ENCODE data around the gene ALDH4A1.

ALDH4A1 gene

DNA sequence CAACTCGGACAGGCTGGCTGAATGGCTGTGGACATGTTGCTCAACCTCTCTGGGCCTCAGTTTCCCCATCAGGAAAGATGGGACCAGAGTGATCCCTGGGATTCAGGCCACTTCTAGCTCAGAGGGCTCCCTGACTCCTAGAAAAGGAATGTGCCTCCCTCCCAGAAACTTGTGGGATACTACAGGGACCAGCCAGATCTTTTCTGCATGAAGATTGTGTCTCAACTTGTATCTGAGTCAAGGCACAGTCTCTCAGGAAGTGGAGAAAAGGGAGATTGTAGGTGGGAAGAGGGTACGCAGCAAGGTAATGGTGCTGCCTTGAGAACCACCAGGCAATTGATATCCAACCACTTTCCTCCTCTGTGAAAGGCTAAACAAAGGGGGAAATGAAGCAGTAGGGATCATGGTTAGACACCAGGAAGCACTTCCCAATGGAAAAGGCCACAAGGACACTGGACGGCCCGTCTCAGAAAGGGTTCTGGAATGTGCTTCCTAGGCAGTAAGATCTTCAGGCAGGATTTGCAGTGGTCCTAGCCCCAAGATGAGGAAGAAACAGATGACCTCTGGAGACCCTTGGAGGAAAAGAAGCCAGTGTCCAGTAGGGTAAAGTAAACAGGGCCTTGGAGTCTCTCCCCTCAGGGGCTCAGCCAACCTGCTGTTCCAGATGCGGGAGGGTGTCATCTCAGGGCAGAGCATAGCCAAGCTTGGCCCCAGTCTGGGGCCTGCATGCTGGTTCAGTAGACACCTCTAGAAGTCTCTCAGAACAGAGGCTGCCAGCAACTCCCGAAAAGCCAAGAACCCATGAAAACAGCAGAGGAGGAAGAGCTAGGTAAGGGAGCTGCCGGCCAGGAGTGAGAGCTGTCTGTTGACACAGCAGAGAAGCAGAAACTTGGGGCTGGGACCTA lies 37.3 kb upstream of the ALDH4A1 start:
- DNase-seq: no peak

DNA sequence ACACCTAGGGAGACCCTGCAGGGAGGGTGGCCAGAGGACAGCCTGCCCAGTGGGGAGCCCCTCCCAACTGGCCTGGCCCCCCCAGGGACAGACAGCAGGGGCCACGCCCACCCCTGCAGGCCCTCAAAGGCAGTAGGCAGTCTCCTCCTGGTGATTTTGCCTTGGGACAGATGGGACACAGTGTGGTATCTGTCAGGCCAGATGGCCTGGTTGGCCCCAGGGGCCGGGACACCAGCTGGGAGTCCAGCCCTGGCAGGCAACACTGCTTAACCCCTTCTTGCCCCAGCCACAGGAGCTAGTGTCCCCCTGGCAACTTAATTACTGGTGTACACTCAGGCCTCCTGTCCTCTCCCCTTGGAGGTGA lies 36.3 kb upstream of the ALDH4A1 start:
- no peak for DNase-seq

- DNase-seq: no peak
These were observed 35.8 kb upstream of the ALDH4A1 start for GRCh38 chr1:18938008-18938706.

DNA sequence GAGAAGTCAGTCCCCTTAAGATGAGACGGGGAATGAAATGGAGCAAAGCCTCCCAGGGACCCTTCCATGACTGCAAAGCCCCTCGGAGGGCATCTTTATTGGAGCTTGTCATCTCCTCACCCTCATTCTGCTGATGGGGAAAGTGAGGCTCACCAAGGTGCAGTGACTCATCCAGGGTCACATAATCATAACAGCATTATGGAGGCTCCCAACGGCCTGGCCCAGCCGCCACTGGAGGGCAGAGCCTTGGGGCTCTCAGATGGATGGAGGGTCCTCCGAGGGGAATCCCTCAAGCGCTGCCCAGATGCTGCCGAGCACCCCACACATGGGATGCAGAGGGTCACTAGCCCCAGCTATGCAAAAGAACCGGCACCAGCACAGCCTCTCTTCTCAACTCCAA lies 35.2 kb upstream of the ALDH4A1 start:
- DNase-seq: no peak

DNA sequence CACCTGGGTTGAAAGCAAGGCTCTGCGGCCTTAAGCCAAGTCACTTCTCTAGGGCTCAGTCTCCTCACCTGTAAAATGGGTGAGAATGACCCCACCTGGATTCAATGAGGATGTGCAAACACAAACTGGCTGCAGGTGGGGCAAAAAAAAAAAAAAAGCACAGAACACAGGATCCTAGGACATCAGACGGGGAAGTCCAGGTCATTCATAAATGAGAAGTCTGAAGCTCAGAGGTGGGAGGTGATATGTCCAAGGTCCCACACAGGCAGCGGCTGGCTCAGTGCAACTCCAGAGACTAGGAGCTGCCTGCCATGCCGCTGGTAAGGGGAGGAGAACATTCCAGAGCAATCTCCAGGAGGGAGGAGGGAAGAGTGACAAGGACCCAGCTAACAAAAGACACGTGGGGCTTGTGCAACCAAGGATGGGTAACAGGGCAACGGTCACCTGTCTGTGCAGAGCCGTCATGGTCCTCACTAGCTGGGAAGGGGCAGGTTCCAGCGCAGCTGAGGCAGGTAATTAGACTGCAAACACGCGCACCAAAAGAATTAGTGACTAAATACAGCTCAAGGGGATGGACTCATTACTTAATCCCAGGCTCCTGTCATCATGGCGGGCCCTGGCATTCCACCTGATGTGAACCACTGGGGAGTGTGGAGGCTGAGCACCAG lies 34.6 kb upstream of the ALDH4A1 start:
- no peak for DNase-seq

DNA sequence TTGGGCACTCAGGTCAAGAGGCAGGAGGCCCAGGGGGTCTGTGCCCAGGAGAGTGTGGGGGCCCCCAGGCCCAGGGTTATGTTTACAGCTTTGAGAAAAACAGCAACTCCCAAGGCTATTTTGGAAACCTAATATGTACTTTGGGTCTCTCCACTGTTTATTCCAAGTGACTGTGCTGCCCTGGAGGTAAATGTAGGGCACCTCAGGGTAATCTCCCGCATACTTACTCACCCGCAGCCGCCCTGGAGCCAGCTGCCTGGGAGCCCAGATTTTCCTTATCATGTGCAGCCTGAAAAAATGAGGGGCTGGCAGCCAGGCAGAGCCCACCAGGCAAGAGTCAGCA lies 34.1 kb upstream of the ALDH4A1 start:
- DNase-seq: no peak

- no peak for DNase-seq
These were observed 32.0 kb upstream of the ALDH4A1 start for GRCh38 chr1:18934205-18935000.

- no peak for DNase-seq
These were observed 30.5 kb upstream of the ALDH4A1 start for GRCh38 chr1:18932879-18933278.

GRCh38 chr1:18932387-18932786 lies 30.0 kb upstream of the ALDH4A1 start:
- DNase-seq: no peak

DNA sequence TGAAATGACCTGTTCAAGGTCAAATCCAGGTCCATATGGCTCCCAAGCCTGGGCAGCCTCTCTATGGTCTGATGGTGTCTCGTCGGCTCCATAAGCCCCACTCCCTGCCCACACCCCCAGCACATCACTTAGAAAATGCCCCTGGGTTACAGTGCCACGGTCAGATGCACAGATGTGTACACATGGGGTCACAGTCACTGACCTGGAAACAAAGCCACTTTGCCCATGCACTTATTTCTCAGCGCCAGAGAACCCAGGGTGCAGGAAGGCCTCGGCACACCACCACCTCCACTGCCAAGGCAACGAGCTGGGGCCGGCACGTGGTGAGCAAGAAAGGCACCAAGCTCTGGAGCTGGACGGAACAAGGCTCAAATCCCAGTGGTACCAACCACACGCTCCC lies 29.4 kb upstream of the ALDH4A1 start:
- no peak for DNase-seq

GRCh38 chr1:18929686-18930085 lies 27.3 kb upstream of the ALDH4A1 start:
- no peak for DNase-seq

GRCh38 chr1:18928985-18929384 lies 26.6 kb upstream of the ALDH4A1 start:
- no peak for DNase-seq

DNA sequence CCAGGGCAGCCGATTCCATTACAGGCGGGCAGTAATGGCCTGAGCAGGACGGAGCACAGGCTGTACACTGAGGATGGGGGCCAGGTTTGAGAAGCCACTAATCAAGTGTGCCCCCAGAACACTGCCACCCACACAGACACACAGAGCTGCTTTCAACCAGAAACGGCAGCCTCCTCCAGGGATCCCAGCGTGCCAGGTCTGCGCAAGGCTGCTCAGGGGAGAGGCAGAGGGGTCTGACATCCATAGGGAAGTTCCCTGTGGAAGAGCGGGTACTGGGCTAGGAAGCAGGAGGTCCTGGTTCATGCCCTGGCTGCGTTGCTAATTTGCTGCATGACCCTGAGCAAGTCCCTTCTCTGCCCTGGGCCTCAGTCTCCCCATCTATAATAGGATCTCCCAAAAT lies 26.1 kb upstream of the ALDH4A1 start:
- DNase-seq: no peak

DNA sequence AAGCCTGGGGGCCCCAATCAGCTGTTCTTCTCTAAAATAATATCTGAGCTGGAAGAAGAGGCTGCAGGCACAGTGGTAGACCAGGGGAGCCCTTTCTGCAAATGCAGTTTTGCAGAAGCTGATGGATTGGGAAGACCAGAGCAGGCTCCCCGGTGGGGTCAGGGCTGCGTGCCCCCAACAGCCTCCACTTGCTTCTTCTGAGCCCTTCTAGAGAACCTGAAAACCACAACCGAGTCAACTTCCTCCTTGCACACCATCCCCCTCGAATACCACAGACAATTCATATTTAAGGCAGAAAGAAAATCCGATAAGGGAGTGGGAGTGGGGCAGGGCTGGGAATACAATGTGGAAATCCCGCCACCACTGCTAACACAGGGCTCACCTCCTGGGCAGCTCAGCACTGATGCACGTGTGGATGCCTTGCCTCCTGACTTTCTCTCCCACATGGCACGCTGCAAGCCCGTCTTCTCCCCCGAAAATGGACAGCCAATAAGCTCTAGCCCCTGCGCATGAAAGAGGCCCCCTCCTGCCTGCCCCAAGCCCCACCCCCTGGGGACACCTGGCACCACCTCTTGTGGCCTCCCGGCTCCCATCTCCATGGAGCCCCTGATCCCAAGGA lies 25.4 kb upstream of the ALDH4A1 start:
- DNase-seq: no peak

DNA sequence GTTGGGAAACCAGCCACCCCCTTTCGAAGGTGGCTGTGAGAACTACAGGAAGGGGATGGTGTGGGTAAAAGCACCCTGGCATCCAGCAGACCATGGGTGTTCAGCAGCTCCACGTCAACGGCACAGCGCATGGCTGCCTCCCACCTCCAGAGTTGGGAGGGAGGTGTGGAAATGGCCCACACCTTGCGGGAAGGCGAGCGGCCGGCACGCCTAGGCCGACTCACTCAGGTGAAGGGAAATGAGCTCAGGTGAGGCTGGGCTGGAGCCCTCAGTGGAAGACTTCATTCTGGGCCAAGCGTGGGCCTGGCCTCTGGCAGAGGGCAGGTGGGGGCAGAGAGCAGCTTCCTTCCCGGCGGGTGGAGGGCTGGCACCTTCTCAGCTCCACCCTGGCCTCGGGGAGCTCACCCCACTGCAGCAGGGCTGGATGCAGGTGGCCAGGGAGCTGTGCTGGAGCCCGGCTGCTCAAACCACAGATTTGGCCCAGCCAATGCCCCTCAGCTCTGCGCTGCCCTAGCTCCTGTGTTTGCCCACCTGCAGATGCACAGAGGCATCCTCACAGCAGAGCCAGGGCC lies 24.8 kb upstream of the ALDH4A1 start:
- no peak for DNase-seq

DNA sequence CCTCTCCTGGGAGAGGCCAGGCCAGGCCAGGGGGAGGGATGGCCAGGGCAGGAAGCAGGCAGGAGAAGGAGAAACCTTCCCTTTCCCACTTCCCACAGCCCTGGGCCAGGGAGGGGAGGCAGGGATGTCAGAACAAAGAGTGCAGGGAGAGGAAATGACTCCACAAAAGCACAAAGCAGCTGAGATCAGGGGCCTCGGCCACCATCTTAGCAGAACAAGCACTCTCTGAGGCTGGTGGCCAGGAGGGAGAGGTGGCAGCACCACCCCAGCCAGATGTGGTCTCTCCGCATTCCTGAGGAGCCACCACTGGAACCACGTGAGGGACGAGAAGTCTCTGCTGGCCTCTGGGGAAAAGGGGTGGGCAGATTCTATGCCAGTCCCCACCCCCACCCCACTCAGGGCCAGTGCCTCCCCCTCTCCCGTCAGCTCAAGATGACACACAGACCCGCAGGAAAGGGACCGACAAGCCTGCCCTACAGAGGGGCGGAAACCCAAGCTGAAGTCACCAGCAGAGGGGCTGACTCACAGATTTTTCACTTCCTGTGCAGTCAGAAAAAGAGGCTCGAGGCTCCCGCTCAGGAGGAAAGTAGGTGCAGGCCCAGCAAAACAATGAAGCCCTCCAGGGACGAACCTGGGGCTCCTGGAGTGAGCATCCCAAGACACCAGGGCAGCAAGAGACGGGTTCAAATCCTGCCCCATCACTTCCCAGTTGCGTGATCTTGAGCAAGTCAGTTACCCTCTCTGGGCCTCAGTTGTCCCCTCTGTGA lies 24.1 kb upstream of the ALDH4A1 start:
- peak; percentile 82 for DNase-seq

DNA sequence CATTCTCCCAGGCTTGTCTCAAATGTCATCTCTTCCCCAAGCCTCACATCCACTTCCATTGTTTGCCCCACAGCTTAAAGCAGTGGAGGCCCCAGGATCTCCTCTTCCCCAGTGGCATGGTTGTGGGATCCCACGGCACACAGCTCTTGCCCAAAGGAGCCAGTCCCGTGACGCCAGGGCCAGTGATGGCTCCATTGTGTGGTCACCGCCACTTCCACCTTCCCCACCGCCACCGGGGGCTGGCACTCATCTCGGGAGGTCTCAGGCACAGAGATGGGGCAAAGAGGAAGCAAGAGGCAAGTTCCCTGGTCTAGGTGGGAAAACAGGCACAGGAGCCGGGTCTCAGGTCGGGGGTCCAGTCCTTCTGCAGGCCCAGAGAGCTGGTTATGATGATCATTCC lies 22.9 kb upstream of the ALDH4A1 start:
- DNase-seq: no peak

DNA sequence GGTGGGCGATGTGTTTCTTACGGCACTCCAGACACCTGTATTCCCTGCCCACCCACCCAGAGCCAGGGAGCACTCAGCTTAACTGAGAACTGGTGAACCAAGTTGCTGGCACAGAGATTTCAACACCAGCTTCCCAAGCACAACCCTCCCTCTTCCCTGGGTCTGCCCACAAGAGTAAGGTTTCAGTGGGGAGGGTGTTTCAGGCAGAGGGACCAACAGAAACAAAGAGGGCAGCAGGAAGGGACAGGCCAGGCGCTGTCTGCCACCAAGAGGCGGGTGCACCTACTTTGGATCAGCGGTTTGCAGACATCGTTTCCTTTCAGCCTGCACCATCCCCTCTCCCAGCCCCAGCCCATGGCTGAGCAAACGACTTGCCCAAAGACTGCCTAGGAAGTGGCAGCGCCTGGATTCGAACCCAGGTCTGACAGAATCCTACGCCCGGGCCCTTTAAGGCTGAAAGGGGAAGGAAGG lies 21.9 kb upstream of the ALDH4A1 start:
- DNase-seq: no peak

GRCh38 chr1:18923756-18924211 lies 21.4 kb upstream of the ALDH4A1 start:
- DNase-seq: peak; percentile 63

GRCh38 chr1:18922848-18923755 lies 20.7 kb upstream of the ALDH4A1 start:
- DNase-seq: no peak
